Mucosa of stomach (tissue), 1 donor: ENCODE results near the gene CCNQ.

Experiments used
- H3K27me3 ChIP-seq: one replicate; pipeline ENCODE4 v1.7.0; 2013; ENCODE audit warnings: mild to moderate bottlenecking, low read length; ENCODE audit not compliant: control insufficient read depth, insufficient read depth
- H3K36me3 ChIP-seq: one replicate; pipeline ENCODE4 v1.7.0; 2013; ENCODE audit warnings: low read length; ENCODE audit not compliant: control insufficient read depth, insufficient read depth
- H3K4me1 ChIP-seq: one replicate; pipeline ENCODE4 v1.7.0; 2013; ENCODE audit warnings: mild to moderate bottlenecking, low read length; ENCODE audit not compliant: control insufficient read depth, insufficient read depth
- H3K4me3 ChIP-seq: one replicate; pipeline ENCODE4 v1.7.0; 2013; ENCODE audit warnings: low read length
- H3K9ac ChIP-seq: one replicate; pipeline ENCODE4 v1.7.0; 2013; ENCODE audit warnings: mild to moderate bottlenecking, low read length, moderate library complexity
- H3K9me3 ChIP-seq: one replicate; pipeline ENCODE4 v1.7.0; 2013; ENCODE audit warnings: mild to moderate bottlenecking, low read length, moderate library complexity; ENCODE audit not compliant: control insufficient read depth
- donor health status: Pancreatic carcinoma.

Gene CCNQ

GRCh38 chrX:153598541-153599191 lies at the start of gene CCNQ:
TSS of gene CCNQ (minus strand) at chrX:153599139. CDS start at chrX:153599073, 66 bp downstream.
- H3K27me3 ChIP-seq, result no peaks in the 10 kb centered on the region
- no peaks in the 10 kb centered on the region for H3K36me3 ChIP-seq
- no peaks in the 10 kb centered on the region for H3K4me1 ChIP-seq
- no peaks in the 10 kb centered on the region for H3K9me3 ChIP-seq
- peak within 1 kb of the TSS; percentile 47 for H3K9ac ChIP-seq
- H3K4me3 ChIP-seq, result peak within 1 kb of the TSS; percentile 41

DNA sequence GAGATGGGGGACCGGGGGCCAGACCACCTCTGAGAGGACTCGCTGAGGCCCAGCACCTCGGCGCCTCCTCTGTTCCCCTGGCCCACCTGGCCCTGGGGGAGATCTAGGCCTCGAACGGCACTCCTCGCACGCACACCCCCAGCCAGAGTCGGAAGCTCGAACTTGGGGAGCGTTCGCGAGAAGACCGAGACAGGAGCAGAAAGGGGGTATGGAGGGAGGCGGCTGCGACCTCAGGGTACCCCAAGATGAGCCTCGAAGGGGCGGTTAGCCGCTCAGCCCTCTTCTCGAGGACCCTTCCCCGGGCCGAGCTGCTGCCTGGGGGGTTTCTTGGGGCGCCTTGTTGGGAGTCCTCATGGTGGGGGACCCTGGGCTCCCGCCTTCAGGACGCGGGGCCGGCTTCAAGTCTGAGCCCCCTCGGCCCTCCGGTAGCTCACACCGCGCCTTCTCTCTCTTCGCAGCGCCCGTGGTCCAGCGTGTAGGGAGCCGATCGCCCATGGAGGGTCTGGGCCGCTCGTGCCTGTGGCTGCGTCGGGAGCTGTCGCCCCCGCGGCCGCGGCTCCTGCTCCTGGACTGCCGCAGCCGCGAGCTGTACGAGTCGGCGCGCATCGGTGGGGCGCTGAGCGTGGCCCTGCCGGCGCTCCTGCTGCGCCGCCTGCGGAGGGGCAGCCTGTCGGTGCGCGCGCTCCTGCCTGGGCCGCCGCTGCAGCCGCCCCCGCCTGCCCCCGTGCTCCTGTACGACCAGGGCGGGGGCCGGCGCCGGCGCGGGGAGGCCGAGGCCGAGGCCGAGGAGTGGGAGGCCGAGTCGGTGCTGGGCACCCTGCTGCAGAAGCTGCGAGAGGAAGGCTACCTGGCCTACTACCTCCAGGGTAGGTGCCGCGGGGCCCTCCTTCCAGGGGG lies 48.8 kb upstream of the CCNQ start:
- H3K9ac ChIP-seq, result no peak overlapping the region
- no peaks in the 10 kb centered on the region for H3K4me1 ChIP-seq
- no peak overlapping the region for H3K4me3 ChIP-seq
- peaks cover 60% of the 10 kb centered on the region for H3K27me3 ChIP-seq
- no peaks in the 10 kb centered on the region for H3K9me3 ChIP-seq
- H3K36me3 ChIP-seq, result no peaks in the 10 kb centered on the region

- no peaks in the 10 kb centered on the region for H3K9me3 ChIP-seq
- H3K4me3 ChIP-seq, result no peak within 1 kb of the TSS
- peaks cover 64% of the 10 kb centered on the region for H3K27me3 ChIP-seq
- H3K9ac ChIP-seq, result no peak within 1 kb of the TSS
- H3K4me1 ChIP-seq, result no peaks in the 10 kb centered on the region
- H3K36me3 ChIP-seq, result no peaks in the 10 kb centered on the region
Measured at GRCh38 chrX:153646620-153647373, 47.9 kb upstream of the CCNQ start, which contains the start of gene DUSP9. TSS of gene DUSP9 (plus strand) at chrX:153647203. CDS start at chrX:153647954, 751 bp downstream.

GRCh38 chrX:153645921-153646488 lies 47.1 kb upstream of the CCNQ start:
- Histone ChIP-seq H3K9me3 (no peaks in the 10 kb centered on the region), H3K9ac (no peak overlapping the region), H3K27me3 (peaks cover 70% of the 10 kb centered on the region), H3K4me3 (no peak overlapping the region), H3K4me1 (no peaks in the 10 kb centered on the region), H3K36me3 (no peaks in the 10 kb centered on the region)

DNA sequence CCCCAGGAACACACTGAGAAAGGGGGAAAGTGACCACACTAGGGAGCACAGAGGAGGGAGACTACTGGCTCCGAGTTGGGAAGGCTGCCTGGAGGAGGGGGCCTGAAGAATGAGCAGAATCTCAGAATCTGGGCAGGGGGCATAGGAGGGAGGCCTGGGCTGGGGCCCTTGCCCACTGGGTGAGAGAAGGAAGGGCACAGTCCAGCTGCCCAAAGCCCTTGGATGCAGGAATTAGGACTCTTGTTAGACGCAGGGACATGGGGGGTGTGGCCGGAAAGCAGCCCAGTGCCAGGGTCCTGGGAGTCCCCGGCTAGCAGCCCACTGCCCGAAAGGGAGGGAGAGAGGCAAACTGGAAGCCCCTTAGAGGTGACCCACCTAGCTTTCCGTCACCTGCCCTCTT lies 46.2 kb upstream of the CCNQ start:
- Histone ChIP-seq H3K4me3 (no peak overlapping the region), H3K9ac (no peak overlapping the region), H3K36me3 (no peaks in the 10 kb centered on the region), H3K9me3 (no peaks in the 10 kb centered on the region), H3K27me3 (peaks cover 70% of the 10 kb centered on the region), H3K4me1 (no peaks in the 10 kb centered on the region)

- Histone ChIP-seq H3K4me1 (no peaks in the 10 kb centered on the region), H3K9me3 (no peaks in the 10 kb centered on the region), H3K4me3 (no peak overlapping the region), H3K9ac (no peak overlapping the region), H3K36me3 (no peaks in the 10 kb centered on the region), H3K27me3 (peaks cover 70% of the 10 kb centered on the region)
Measured at GRCh38 chrX:153644356-153645125, 45.6 kb upstream of the CCNQ start.

- H3K9ac ChIP-seq, result no peak overlapping the region
- no peaks in the 10 kb centered on the region for H3K36me3 ChIP-seq
- H3K4me3 ChIP-seq, result no peak overlapping the region
- no peaks in the 10 kb centered on the region for H3K4me1 ChIP-seq
- H3K9me3 ChIP-seq, result no peaks in the 10 kb centered on the region
- H3K27me3 ChIP-seq, result peaks cover 62% of the 10 kb centered on the region
Measured at GRCh38 chrX:153643431-153644351, 44.8 kb upstream of the CCNQ start.

DNA sequence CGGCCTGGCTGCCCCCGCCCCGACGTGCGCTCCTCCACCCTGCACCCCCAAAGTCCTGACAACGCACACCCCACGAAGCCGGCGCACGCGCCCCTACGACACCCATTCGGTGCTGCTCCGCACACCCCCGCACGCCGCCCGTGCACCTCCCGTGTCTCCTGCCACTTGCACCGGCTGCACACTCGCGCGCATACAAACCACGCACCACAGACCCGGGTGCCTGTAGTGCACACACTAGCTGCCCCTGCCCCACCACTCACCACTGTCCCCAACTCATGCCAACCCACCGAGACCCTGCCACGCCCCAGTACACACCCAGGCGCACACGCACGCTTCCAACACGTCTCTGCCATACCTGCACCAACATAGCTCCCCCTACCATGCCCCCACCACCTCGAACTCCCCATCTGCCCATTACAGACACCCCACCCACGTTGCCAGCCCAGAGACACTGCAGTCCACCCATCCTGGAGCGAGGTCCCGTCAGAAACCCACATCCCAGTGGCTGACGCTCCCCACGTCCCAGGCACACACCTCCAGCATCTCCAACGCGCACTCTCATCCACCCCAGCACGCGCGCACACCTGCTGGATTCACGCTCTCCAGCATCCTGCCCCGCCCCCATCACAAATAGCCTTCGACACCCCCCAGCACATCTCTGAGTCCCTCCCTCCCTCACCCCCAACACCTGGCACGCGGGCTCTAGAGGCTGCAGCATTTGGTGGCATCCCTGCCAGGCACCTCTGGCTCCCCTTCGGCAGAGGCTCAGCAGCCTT lies 43.9 kb upstream of the CCNQ start:
- H3K27me3 ChIP-seq, result peaks cover 54% of the 10 kb centered on the region
- no peaks in the 10 kb centered on the region for H3K9me3 ChIP-seq
- no peaks in the 10 kb centered on the region for H3K36me3 ChIP-seq
- H3K4me1 ChIP-seq, result no peaks in the 10 kb centered on the region
- H3K4me3 ChIP-seq, result no peak overlapping the region
- no peak overlapping the region for H3K9ac ChIP-seq

DNA sequence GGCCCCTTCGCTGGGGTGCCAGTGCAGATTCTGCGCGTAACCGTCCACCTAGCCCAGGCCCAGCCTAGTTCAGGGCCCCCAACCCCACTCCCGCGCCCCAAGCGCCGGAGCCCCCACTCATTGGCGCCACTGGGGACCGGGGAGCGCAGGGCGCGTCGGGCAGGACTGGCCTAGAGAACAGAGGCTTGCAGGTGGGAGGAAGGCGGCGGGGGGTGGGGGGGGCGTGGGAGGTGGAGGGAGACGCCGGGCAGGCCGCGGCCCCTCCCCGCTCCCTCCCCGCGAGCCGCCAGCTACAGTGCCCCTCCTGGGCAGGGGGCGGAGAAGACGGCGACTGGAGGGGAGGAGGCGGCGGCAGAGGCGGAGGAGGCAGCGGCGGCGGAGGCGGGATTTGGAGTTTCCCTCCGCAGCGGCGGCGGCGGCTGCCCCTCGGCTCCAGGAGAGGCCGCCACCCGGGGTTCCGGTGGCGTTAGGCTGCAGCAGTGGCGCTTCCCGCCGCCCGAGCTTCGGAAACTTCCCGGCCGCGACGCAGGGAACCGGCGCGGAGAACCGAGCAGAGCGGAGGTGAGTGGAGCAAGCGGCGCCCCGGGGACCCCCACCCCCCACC lies 43.2 kb upstream of the CCNQ start:
- Histone ChIP-seq H3K4me1 (no peaks in the 10 kb centered on the region), H3K36me3 (no peaks in the 10 kb centered on the region), H3K27me3 (peaks cover 47% of the 10 kb centered on the region), H3K9me3 (no peaks in the 10 kb centered on the region), H3K4me3 (no peak overlapping the region), H3K9ac (no peak overlapping the region)

DNA sequence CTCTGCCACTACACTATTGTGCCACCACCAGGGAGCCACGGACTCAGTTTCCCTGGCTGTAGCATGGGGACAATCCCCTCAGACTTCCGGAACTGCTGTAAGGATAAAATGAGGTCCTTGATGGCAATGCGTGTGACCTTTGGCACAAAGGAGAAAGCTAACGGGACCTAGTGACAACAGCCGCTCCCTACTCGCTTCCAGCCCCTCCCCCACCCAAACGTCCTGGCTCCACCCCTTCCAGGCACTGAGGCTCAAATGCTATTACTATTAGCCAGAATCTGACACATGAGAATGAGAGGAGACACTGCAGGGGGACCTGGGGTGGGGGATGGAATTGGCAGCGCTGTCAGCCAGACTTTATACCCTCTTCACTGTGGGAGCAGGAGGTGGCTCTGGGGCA lies 42.7 kb upstream of the CCNQ start:
- Histone ChIP-seq H3K36me3 (no peaks in the 10 kb centered on the region), H3K4me3 (no peak overlapping the region), H3K4me1 (no peaks in the 10 kb centered on the region), H3K27me3 (peaks cover 44% of the 10 kb centered on the region), H3K9me3 (no peaks in the 10 kb centered on the region), H3K9ac (no peak overlapping the region)
